Measurements from ENCODE around the gene ECSIT.

GRCh38 chr19:11456659-11457058, 72.3 kb downstream of the ECSIT start:
- TF ChIP-seq CTCF (IDR thresholded peaks at IDR 0.05) (no peak), SIN3A (IDR thresholded peaks at IDR 0.05; ENCODE audit: borderline replicate concordance, low read depth, low read length) (no peak), MXI1 (IDR thresholded peaks at IDR 0.05; ENCODE audit: low read depth, low read length) (no peak), USF2 (IDR thresholded peaks at IDR 0.05; ENCODE audit: borderline replicate concordance, low read depth, low read length) (no peak), RCOR1 (IDR thresholded peaks at IDR 0.05; ENCODE audit: low read length) (no peak), TAF1 (IDR thresholded peaks at IDR 0.05; ENCODE audit: borderline replicate concordance, low read depth, low read length) (no peak), NRF1 (IDR thresholded peaks at IDR 0.05; ENCODE audit: low read depth, low read length) (no peak), ELF1 (IDR thresholded peaks at IDR 0.05) (no peak), EZH2phosphoT487 (IDR thresholded peaks at IDR 0.05; ENCODE audit: borderline replicate concordance, low read depth) (no peak)

Measured in SK-N-SH (cell line).